GM12878 (cell line): ENCODE measurements around the gene MGAT4B. TPM values are rescaled to one million over a fixed set of nuclear protein-coding genes. Genes with fewer than 3 reads are reported as not detected.

Experiments
- ATAC-seq: fragments of 200-7000 bp; cut with Tn5 transposase; 3 replicates; pipeline ENCODE4 v1.9.1; 2020; ENCODE audit warnings: mild to moderate bottlenecking, moderate library complexity
- BruUV-seq: library from RNA; stranded (reverse); fragments of 400-500 nt; replicated peaks from 2 replicates; lab custom pipeline; 2021; lab: Mats Ljungman, UMichigan
- CTCF ChIA-PET: fragments of 300-600 bp; sonication (Branson Sonifier 250); formaldehyde crosslinking; extraction: SDS; loops from one replicate; lab custom pipeline; 2021; ENCODE audit warnings: inconsistent platforms; lab: Yijun Ruan, JAX
- POLR2A ChIA-PET: fragments of 350-600 bp; formaldehyde crosslinking; extraction: SDS; loops from one replicate; lab custom pipeline; 2021; ENCODE audit warnings: inconsistent platforms; lab: Charles Lee
- RAD21 ChIA-PET: fragments of 300-600 bp; sonication (Branson Sonifier 250); formaldehyde crosslinking; loops from one replicate; lab custom pipeline; 2023; ENCODE audit warnings: antibody characterized with exemption; ENCODE audit not compliant: unreplicated experiment; lab: Charles Lee
- SMC1A ChIA-PET: fragments of 300-600 bp; sonication (Branson Sonifier 250); formaldehyde crosslinking; loops from one replicate; lab custom pipeline; 2023; ENCODE audit not compliant: unreplicated experiment, uncharacterized antibody; lab: Charles Lee
- DNase-seq: peaks from one replicate; pipeline ENCODE4 v3.0.0-alpha.2; 2011; ENCODE audit warnings: low read depth, low spot score
- FAIRE-seq: peaks from 3 replicates; lab custom pipeline; 2011; peaks lifted over from hg19 to GRCh38; lab: Jason Lieb, UNC
- H2AFZ ChIP-seq: 2 replicates; pipeline ENCODE4 v1.6.0; 2011; ENCODE audit warnings: low read depth, low read length, control low read depth; ENCODE audit not compliant: control insufficient read depth
- H3K27ac ChIP-seq: 2 replicates; pipeline ENCODE4 v1.5.1; 2011; ENCODE audit warnings: control low read depth; ENCODE audit not compliant: control insufficient read depth, insufficient read depth
- H3K27me3 ChIP-seq, 2 experiments: replicated peaks in 1 of 2; 2 replicates each; pipeline versions ENCODE4 v1.6.0 to v1.6.1; 2011; ENCODE audit warnings: low read length in 1 of 2; ENCODE audit not compliant: control insufficient read depth in 2 of 2, insufficient read depth in 2 of 2
- H3K36me3 ChIP-seq, 2 experiments: 2 replicates each; pipeline ENCODE4 v1.5.1; 2011; ENCODE audit warnings: low read length in 1 of 2; ENCODE audit not compliant: control insufficient read depth in 2 of 2, insufficient read depth in 2 of 2
- H3K4me1 ChIP-seq: 2 replicates; pipeline ENCODE4 v1.6.1; 2011; ENCODE audit warnings: mild to moderate bottlenecking, low read length, moderate library complexity, mixed read lengths; ENCODE audit not compliant: control insufficient read depth, insufficient read depth
- H3K4me2 ChIP-seq: 2 replicates; pipeline ENCODE4 v1.6.0; 2011; ENCODE audit warnings: control low read depth; ENCODE audit not compliant: control insufficient read depth, insufficient read depth
- H3K4me3 ChIP-seq: fragments of 200-600 bp; sonication (generic); 2 replicates; pipeline ENCODE4 v1.5.1; 2016
- H3K79me2 ChIP-seq: 2 replicates; pipeline ENCODE4 v1.6.0; 2011; ENCODE audit warnings: low read length; ENCODE audit not compliant: control insufficient read depth, insufficient read depth
- H3K9ac ChIP-seq: 2 replicates; pipeline ENCODE4 v1.8.0; 2011; ENCODE audit warnings: low read length, control low read depth, mixed read lengths; ENCODE audit not compliant: control insufficient read depth, insufficient read depth
- H3K9me3 ChIP-seq: replicated peaks from 3 replicates; pipeline ENCODE4 v1.5.1; 2011; ENCODE audit warnings: mild to moderate bottlenecking, low read length; ENCODE audit not compliant: control insufficient read depth, insufficient read depth
- H4K20me1 ChIP-seq: 2 replicates; pipeline ENCODE4 v1.6.0; 2011; ENCODE audit not compliant: control insufficient read depth, insufficient read depth
- BHLHE40 ChIP-seq, 2 experiments: fragments of 450-650 bp in 1 of 2; IDR thresholded peaks; 2 replicates each; pipeline ENCODE4 v1.6.1; 2011 to 2017; ENCODE audit warnings: low read depth in 2 of 2, borderline replicate concordance in 1 of 2, improper control_type of control experiment in 1 of 2, low read length in 1 of 2, mild to moderate bottlenecking in 1 of 2
- WGBS: methylation state at CpG from one replicate; pipeline ENCODE4 v1.1.6; 2016; ENCODE audit warnings: low lambda C conversion rate; ENCODE audit not compliant: insufficient replicate concordance, insufficient coverage; ENCODE audit errors: missing lambda C conversion rate; 5-methylcytosine and 5-hydroxymethylcytosine counted together
- in situ Hi-C: fragments of 300-500 bp; cut with MboI; formaldehyde crosslinking; loops from 9 replicates; pipeline ENCODE4 v1.14.3; 2018; ENCODE audit warnings: mixed read lengths
- intact Hi-C: fragments of 100-400 bp; cut with micrococcal nuclease; formaldehyde crosslinking; loops from one replicate; pipeline ENCODE4 v1.14.2; 2022; ENCODE audit not compliant: unreplicated experiment
- microRNA counts: library from miRNA; unstranded; fragments of <30 nt; microRNA quantifications from one replicate; lab custom pipeline; 2016
- microRNA-seq: library from miRNA; unstranded; fragments of <30 nt; microRNA quantifications from one replicate; pipeline ENCODE4, GENCODE V29; 2018
- polyA plus RNA-seq, 11 experiments: library from polyadenylated mRNA; depleted of rRNA in 4 of 11; unstranded in 6 of 11; stranded (reverse) in 5 of 11; fragments of >200 nt; fragmentation: Nextera tagmentation in 4 of 11; fragmentation: Illumina TruSeq in 1 of 11; extraction: Ambion mirVana in 4 of 11; extraction: Trizol in 1 of 11; gene quantifications; 1 replicate in 1 of 11; 2 replicates in 10 of 11; pipeline versions ENCODE4 v1.2.1 to v1.2.3, GENCODE V29; 2011 to 2016; ENCODE audit warnings: inconsistent platforms in 2 of 11, missing spikeins in 2 of 11, low read depth in 1 of 11
- small RNA-seq: library from RNA; depleted of rRNA; stranded (forward); fragments of <200 nt; gene quantifications from one replicate; pipeline ENCODE3, GENCODE V24; 2014
- total RNA-seq, 4 experiments: library from RNA; depleted of rRNA in 3 of 4; stranded (reverse); fragments of >200 nt in 3 of 4; fragmentation: Illumina TruSeq in 1 of 4; extraction: Trizol in 1 of 4; gene quantifications; 2 replicates each; pipeline versions ENCODE4 v1.2.1 to v1.2.3, GENCODE V29; 2013 to 2021

Gene MGAT4B
- total and polyA plus RNA-seq, 10 of the 15 experiments (the other 5 are each of a cell fraction or from before 2014, with no cell fraction given), result 0.60 to 82.5 (median 34.4) TPM; not detected in 1

DNA sequence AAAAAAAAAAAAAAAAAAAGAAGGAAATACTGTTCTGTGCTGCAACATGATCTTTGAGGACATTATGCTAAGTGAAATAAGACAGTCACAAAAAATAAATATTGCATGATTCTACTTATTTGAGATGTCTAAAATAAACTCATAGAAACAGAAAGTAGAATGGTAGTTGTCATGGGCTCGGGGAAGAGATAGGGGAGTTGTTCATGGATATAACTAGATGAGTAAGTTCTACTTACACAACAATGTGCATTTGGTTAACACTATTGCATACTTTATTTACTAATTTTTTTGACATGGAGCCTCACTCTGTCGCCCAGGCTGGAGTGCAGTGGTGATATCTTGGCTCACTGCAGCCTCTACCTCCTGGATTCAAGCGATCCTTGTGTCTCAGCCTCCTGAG, 58.9 kb downstream of the MGAT4B start:
- no peaks in the 10 kb centered on the region for H4K20me1 ChIP-seq
- POLR2A ChIA-PET, result no interaction called here
- in situ Hi-C loops, result no loop called here

More for the DNA sequence above, 58.9 kb downstream of the MGAT4B start:
- FAIRE-seq (no peak), DNase-seq (no peak), ATAC-seq (no peak)
- SMC1A ChIA-PET, result no interaction called here
- H3K4me1 ChIP-seq, result no peaks in the 10 kb centered on the region
- H3K36me3 ChIP-seq, result peaks cover 2 to 6% of the 10 kb centered on the region in 2 experiments; a peak in 3 of 4 replicates
- no TSS peak for BruUV-seq
- RAD21 ChIA-PET, result no interaction called here
- no peak overlapping the region for H3K9ac ChIP-seq
- CTCF ChIA-PET, result no interaction called here
- no peak overlapping the region for H3K4me2 ChIP-seq
- no peaks in the 10 kb centered on the region for H3K27me3 ChIP-seq
- no peak for TF ChIP-seq BHLHE40 (IDR thresholded peaks at IDR 0.05; ENCODE audit: borderline replicate concordance in 1 of 2, low read depth in 2 of 2, low read length in 1 of 2)
- peaks cover 36% of the 10 kb centered on the region for H3K79me2 ChIP-seq
- H3K9me3 ChIP-seq, result no peaks in the 10 kb centered on the region
- H3K4me3 ChIP-seq, result no peak overlapping the region
- H3K27ac ChIP-seq, result no peak overlapping the region
- H2AFZ ChIP-seq, result no peak overlapping the region
- intact Hi-C loops, result no loop called here
- WGBS, result 67% methylated on average over 3 of the region's 3 CpGs

MicroRNA genes within 50 kb of the gene (microRNA counts, 767-probe panel; counts per million panel counts)
- microRNA hsa-miR-1229 (lab: Ali Mortazavi, UCI), result 55.3 counts per million

Small RNAs within 50 kb of the gene (microRNA-seq; reads per million reads assigned to microRNA genes)
- gene MIR1229, result 6.2 reads per million, percentile 34 among the genes with 10 or more reads in this experiment

Small RNAs within 50 kb of the gene (small RNA-seq; reads per million reads assigned to genes)
- gene MIR1229, result not detected
- gene RF00019, result not detected

Other genes with a start within 250 kb of the MGAT4B start
Only the 7 nearest of the 8 such genes appear.
- 0.56 and 0.93 TPM in 2 replicates for gene CBY3, start 125.8 kb downstream of the MGAT4B start, total RNA-seq (2014; rRNA removed)
- gene CBY3, start 125.8 kb downstream of the MGAT4B start, total RNA-seq (2014; rRNA removed; fragmentation: Illumina TruSeq; extraction: Trizol), result not detected in 2 replicates
- not detected in 2 replicates for gene CBY3, start 125.8 kb downstream of the MGAT4B start, total RNA-seq (2021)
- gene CBY3, start 125.8 kb downstream of the MGAT4B start, polyA plus RNA-seq (2011; rRNA removed), result 0.10 TPM in 1 of 2 replicates, not detected in the other
- gene CBY3, start 125.8 kb downstream of the MGAT4B start, polyA plus RNA-seq (2014; fragmentation: Illumina TruSeq; extraction: Trizol), result not detected in 2 replicates
- not detected for gene CBY3, start 125.8 kb downstream of the MGAT4B start, polyA plus RNA-seq (2014; fragmentation: Nextera tagmentation; extraction: Ambion mirVana)
- gene CBY3, start 125.8 kb downstream of the MGAT4B start, polyA plus RNA-seq (2014; rRNA removed), result 0.18 and 0.25 TPM in 2 replicates
- 1 to 10 TPM in 1 of 2 experiments, under 1 TPM in 1; 0.47 to 1.2 TPM for gene CBY3, start 125.8 kb downstream of the MGAT4B start, polyA plus RNA-seq (2016; fragmentation: Nextera tagmentation; extraction: Ambion mirVana)
- 259 and 322 TPM in 2 replicates for gene CANX, start 107.9 kb downstream of the MGAT4B start, total RNA-seq (2014; rRNA removed)
- 416 and 430 TPM in 2 replicates for gene CANX, start 107.9 kb downstream of the MGAT4B start, total RNA-seq (2014; rRNA removed; fragmentation: Illumina TruSeq; extraction: Trizol)
- gene CANX, start 107.9 kb downstream of the MGAT4B start, total RNA-seq (2021), result 550 and 555 TPM in 2 replicates
- 602 and 605 TPM in 2 replicates for gene CANX, start 107.9 kb downstream of the MGAT4B start, polyA plus RNA-seq (2011; rRNA removed)
- gene CANX, start 107.9 kb downstream of the MGAT4B start, polyA plus RNA-seq (2014; fragmentation: Illumina TruSeq; extraction: Trizol), result 393 and 480 TPM in 2 replicates
- 100 to 1,000 TPM in 1 of 2 experiments, 10 to 100 TPM in 1; 78.2 to 139 TPM for gene CANX, start 107.9 kb downstream of the MGAT4B start, polyA plus RNA-seq (2014; fragmentation: Nextera tagmentation; extraction: Ambion mirVana)
- 261 and 326 TPM in 2 replicates for gene CANX, start 107.9 kb downstream of the MGAT4B start, polyA plus RNA-seq (2014; rRNA removed)
- 100 to 1,000 TPM; 433 to 469 TPM for gene CANX, start 107.9 kb downstream of the MGAT4B start, polyA plus RNA-seq (2016; fragmentation: Nextera tagmentation; extraction: Ambion mirVana)
- 9.1 and 16.4 TPM in 2 replicates for gene MAML1, start 74.0 kb downstream of the MGAT4B start, total RNA-seq (2014; rRNA removed)
- 7.4 and 7.9 TPM in 2 replicates for gene MAML1, start 74.0 kb downstream of the MGAT4B start, total RNA-seq (2014; rRNA removed; fragmentation: Illumina TruSeq; extraction: Trizol)
- 23.1 and 23.9 TPM in 2 replicates for gene MAML1, start 74.0 kb downstream of the MGAT4B start, total RNA-seq (2021)
- 3.4 and 6.5 TPM in 2 replicates for gene MAML1, start 74.0 kb downstream of the MGAT4B start, polyA plus RNA-seq (2011; rRNA removed)
- gene MAML1, start 74.0 kb downstream of the MGAT4B start, polyA plus RNA-seq (2014; fragmentation: Illumina TruSeq; extraction: Trizol), result 13.8 and 17.2 TPM in 2 replicates
- 1 to 10 TPM in 1 of 2 experiments, under 1 TPM in 1; 0.42 to 1.2 TPM for gene MAML1, start 74.0 kb downstream of the MGAT4B start, polyA plus RNA-seq (2014; fragmentation: Nextera tagmentation; extraction: Ambion mirVana)
- gene MAML1, start 74.0 kb downstream of the MGAT4B start, polyA plus RNA-seq (2014; rRNA removed), result 19.5 and 21.1 TPM in 2 replicates
- gene MAML1, start 74.0 kb downstream of the MGAT4B start, polyA plus RNA-seq (2016; fragmentation: Nextera tagmentation; extraction: Ambion mirVana), result 1 to 10 TPM; 7.0 to 7.1 TPM
- gene LTC4S, start 12.9 kb downstream of the MGAT4B start, total RNA-seq (2014; rRNA removed), result 1.1 and 1.8 TPM in 2 replicates
- not detected in 2 replicates for gene LTC4S, start 12.9 kb downstream of the MGAT4B start, total RNA-seq (2014; rRNA removed; fragmentation: Illumina TruSeq; extraction: Trizol)
- gene LTC4S, start 12.9 kb downstream of the MGAT4B start, total RNA-seq (2021), result 2.0 and 3.6 TPM in 2 replicates
- not detected in 2 replicates for gene LTC4S, start 12.9 kb downstream of the MGAT4B start, polyA plus RNA-seq (2011; rRNA removed)
- not detected in 2 replicates for gene LTC4S, start 12.9 kb downstream of the MGAT4B start, polyA plus RNA-seq (2014; fragmentation: Illumina TruSeq; extraction: Trizol)
- gene LTC4S, start 12.9 kb downstream of the MGAT4B start, polyA plus RNA-seq (2014; fragmentation: Nextera tagmentation; extraction: Ambion mirVana), result not detected
- 1.6 and 2.0 TPM in 2 replicates for gene LTC4S, start 12.9 kb downstream of the MGAT4B start, polyA plus RNA-seq (2014; rRNA removed)
- gene LTC4S, start 12.9 kb downstream of the MGAT4B start, polyA plus RNA-seq (2016; fragmentation: Nextera tagmentation; extraction: Ambion mirVana), result 1 to 10 TPM in 1 of 2 experiments, under 1 TPM in 1; 0.78 to 1.3 TPM
- gene SQSTM1, start 14.0 kb upstream of the MGAT4B start, total RNA-seq (2014; rRNA removed), result 127 and 138 TPM in 2 replicates
- gene SQSTM1, start 14.0 kb upstream of the MGAT4B start, total RNA-seq (2014; rRNA removed; fragmentation: Illumina TruSeq; extraction: Trizol), result 43.7 and 45.0 TPM in 2 replicates
- gene SQSTM1, start 14.0 kb upstream of the MGAT4B start, total RNA-seq (2021), result 105 and 106 TPM in 2 replicates
- gene SQSTM1, start 14.0 kb upstream of the MGAT4B start, polyA plus RNA-seq (2011; rRNA removed), result 33.6 and 53.8 TPM in 2 replicates
- gene SQSTM1, start 14.0 kb upstream of the MGAT4B start, polyA plus RNA-seq (2014; fragmentation: Illumina TruSeq; extraction: Trizol), result 23.8 and 54.0 TPM in 2 replicates
- 1 to 10 TPM; 6.3 to 8.1 TPM for gene SQSTM1, start 14.0 kb upstream of the MGAT4B start, polyA plus RNA-seq (2014; fragmentation: Nextera tagmentation; extraction: Ambion mirVana)
- 70.1 and 75.3 TPM in 2 replicates for gene SQSTM1, start 14.0 kb upstream of the MGAT4B start, polyA plus RNA-seq (2014; rRNA removed)
- gene SQSTM1, start 14.0 kb upstream of the MGAT4B start, polyA plus RNA-seq (2016; fragmentation: Nextera tagmentation; extraction: Ambion mirVana), result 100 to 1,000 TPM; 117 to 127 TPM
- gene MRNIP, start 52.0 kb upstream of the MGAT4B start, total RNA-seq (2014; rRNA removed), result 16.2 and 17.7 TPM in 2 replicates
- gene MRNIP, start 52.0 kb upstream of the MGAT4B start, total RNA-seq (2014; rRNA removed; fragmentation: Illumina TruSeq; extraction: Trizol), result 7.8 and 10.5 TPM in 2 replicates
- 13.3 and 17.4 TPM in 2 replicates for gene MRNIP, start 52.0 kb upstream of the MGAT4B start, total RNA-seq (2021)
- 30.4 and 30.9 TPM in 2 replicates for gene MRNIP, start 52.0 kb upstream of the MGAT4B start, polyA plus RNA-seq (2011; rRNA removed)
- 9.7 and 12.3 TPM in 2 replicates for gene MRNIP, start 52.0 kb upstream of the MGAT4B start, polyA plus RNA-seq (2014; fragmentation: Illumina TruSeq; extraction: Trizol)
- gene MRNIP, start 52.0 kb upstream of the MGAT4B start, polyA plus RNA-seq (2014; fragmentation: Nextera tagmentation; extraction: Ambion mirVana), result 10 to 100 TPM in 1 of 2 experiments, 1 to 10 TPM in 1; 2.4 to 13.6 TPM
- 28.3 and 28.9 TPM in 2 replicates for gene MRNIP, start 52.0 kb upstream of the MGAT4B start, polyA plus RNA-seq (2014; rRNA removed)
- 10 to 100 TPM; 10.0 to 12.7 TPM for gene MRNIP, start 52.0 kb upstream of the MGAT4B start, polyA plus RNA-seq (2016; fragmentation: Nextera tagmentation; extraction: Ambion mirVana)
- gene TBC1D9B, start 101.0 kb upstream of the MGAT4B start, total RNA-seq (2014; rRNA removed), result 18.9 and 26.4 TPM in 2 replicates
- 31.0 and 33.1 TPM in 2 replicates for gene TBC1D9B, start 101.0 kb upstream of the MGAT4B start, total RNA-seq (2014; rRNA removed; fragmentation: Illumina TruSeq; extraction: Trizol)
- 63.7 and 74.2 TPM in 2 replicates for gene TBC1D9B, start 101.0 kb upstream of the MGAT4B start, total RNA-seq (2021)
- 30.6 and 42.7 TPM in 2 replicates for gene TBC1D9B, start 101.0 kb upstream of the MGAT4B start, polyA plus RNA-seq (2011; rRNA removed)
- gene TBC1D9B, start 101.0 kb upstream of the MGAT4B start, polyA plus RNA-seq (2014; fragmentation: Illumina TruSeq; extraction: Trizol), result 25.4 and 34.2 TPM in 2 replicates
- 1 to 10 TPM; 4.0 to 8.3 TPM for gene TBC1D9B, start 101.0 kb upstream of the MGAT4B start, polyA plus RNA-seq (2014; fragmentation: Nextera tagmentation; extraction: Ambion mirVana)
- 61.6 and 63.0 TPM in 2 replicates for gene TBC1D9B, start 101.0 kb upstream of the MGAT4B start, polyA plus RNA-seq (2014; rRNA removed)
- gene TBC1D9B, start 101.0 kb upstream of the MGAT4B start, polyA plus RNA-seq (2016; fragmentation: Nextera tagmentation; extraction: Ambion mirVana), result 10 to 100 TPM; 34.9 to 36.4 TPM